ENCODE measurements around the gene SPPL2C. TPM values are rescaled to one million over a fixed set of nuclear protein-coding genes. Genes with fewer than 3 reads are reported as not detected.

Gene SPPL2C
- total and polyA plus RNA-seq, 2 of the 13 experiments (the other 11 are each of a cell fraction or from before 2014, with no cell fraction given): not detected

DNA sequence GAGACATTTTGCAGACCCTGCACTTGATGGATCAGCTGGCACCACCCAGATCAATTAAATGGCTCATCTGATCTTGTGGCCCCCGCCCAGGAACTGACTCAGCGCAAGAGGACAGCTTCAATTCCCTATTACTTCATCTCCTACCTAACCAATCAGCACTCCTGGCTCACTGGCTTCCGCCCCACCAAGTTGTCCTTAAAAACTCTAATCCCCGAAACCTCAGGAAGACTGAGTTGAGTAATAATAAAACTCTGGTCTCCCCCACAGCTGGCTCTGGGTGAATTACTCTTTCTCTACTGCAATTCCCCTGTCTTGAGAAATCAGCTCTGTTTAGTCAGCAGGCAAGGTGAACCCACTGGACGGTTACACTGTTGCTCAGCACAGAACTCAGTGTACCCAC is 23.6 kb downstream of the SPPL2C start (continued):
- no peak for TF ChIP-seq KLF6 (CRISPR knock-in tag; IDR thresholded peaks at IDR 0.05)
- no peak for TF ChIP-seq ZFP37 (CRISPR knock-in tag; IDR thresholded peaks at IDR 0.05; ENCODE audit: borderline replicate concordance)
- TF ChIP-seq, protein P1, sequence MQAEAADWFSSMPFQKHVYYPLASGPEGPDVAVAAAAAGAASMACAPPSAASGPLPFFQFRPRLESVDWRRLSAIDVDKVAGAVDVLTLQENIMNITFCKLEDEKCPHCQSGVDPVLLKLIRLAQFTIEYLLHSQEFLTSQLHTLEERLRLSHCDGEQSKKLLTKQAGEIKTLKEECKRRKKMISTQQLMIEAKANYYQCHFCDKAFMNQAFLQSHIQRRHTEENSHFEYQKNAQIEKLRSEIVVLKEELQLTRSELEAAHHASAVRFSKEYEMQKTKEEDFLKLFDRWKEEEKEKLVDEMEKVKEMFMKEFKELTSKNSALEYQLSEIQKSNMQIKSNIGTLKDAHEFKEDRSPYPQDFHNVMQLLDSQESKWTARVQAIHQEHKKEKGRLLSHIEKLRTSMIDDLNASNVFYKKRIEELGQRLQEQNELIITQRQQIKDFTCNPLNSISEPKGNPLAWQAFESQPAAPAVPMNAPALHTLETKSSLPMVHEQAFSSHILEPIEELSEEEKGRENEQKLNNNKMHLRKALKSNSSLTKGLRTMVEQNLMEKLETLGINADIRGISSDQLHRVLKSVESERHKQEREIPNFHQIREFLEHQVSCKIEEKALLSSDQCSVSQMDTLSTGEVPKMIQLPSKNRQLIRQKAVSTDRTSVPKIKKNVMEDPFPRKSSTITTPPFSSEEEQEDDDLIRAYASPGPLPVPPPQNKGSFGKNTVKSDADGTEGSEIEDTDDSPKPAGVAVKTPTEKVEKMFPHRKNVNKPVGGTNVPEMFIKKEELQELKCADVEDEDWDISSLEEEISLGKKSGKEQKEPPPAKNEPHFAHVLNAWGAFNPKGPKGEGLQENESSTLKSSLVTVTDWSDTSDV (CRISPR knock-in tag; IDR thresholded peaks at IDR 0.05): no peak
- no peak for TF ChIP-seq SATB2 (CRISPR knock-in tag; IDR thresholded peaks at IDR 0.05)

DNA sequence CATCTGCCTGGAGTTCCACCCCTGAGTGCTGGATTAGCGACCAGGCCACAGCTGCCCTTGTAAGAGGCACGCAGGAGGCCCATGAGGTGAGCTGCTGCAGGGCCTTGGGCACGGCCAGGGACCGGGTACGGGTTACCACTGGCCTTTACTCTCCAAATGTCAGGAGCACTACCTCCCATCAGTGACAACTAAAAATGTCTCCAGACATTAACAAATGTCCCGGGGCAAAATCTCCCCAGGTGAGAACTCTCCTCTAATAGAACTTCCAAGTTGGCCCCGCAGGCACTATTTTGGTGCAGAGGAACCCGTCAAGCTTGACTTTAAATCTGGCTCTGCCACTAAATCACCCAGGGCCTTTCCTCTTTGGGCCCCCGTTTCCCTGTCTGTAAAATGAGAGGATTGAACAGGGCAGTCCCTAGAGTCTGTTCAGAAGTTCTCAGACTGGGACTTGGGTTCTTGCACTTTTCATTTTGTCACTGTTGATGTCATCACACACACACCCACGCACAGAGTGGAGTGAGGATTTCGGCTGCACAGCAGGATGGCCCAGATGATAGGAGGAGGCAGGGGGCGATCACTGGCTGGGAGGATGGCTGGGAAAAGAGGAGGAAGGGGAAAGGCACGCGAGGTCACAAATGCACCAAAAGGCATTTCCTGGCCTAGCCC is 25.1 kb downstream of the SPPL2C start:
- WGBS (ENCODE audit: low lambda C conversion rate): 35% methylated on average over 14 of the region's 14 CpGs
- Histone ChIP-seq H4K20me1 (ENCODE audit: insufficient read depth, low read length) (no peaks in the 10 kb centered on the region), H2AFZ (ENCODE audit: low read length) (no peak overlapping the region), H3K79me2 (ENCODE audit: insufficient read depth, low read length) (no peaks in the 10 kb centered on the region), H3K9me3 (ENCODE audit: low read length) (no peaks in the 10 kb centered on the region), H3K4me2 (ENCODE audit: low read depth, low read length) (no peak overlapping the region), H3K27me3 (ENCODE audit: control insufficient read depth in 1 of 2, insufficient read depth in 2 of 2, low read length in 2 of 2) (peaks cover 7 to 62% of the 10 kb centered on the region in 2 experiments; a peak in 4 of 5 replicates), H3K4me1 (ENCODE audit: insufficient read depth, low read length) (no peaks in the 10 kb centered on the region), H3K9ac (ENCODE audit: insufficient read depth, low read depth, low read length) (no peak overlapping the region), H3K36me3 (replicated peaks in 1 of 2; ENCODE audit: control insufficient read depth in 1 of 2, insufficient read depth in 2 of 2, low read length in 2 of 2) (no peaks in the 10 kb centered on the region), H3K27ac (ENCODE audit: extremely low read length, insufficient read depth, low read length) (no peak overlapping the region), H3K4me3 (replicated peaks in 1 of 3; ENCODE audit: insufficient read depth in 1 of 3, low read depth in 2 of 3, low read length in 3 of 3) (no peak overlapping the region)
- DNase-seq (ENCODE audit: low spot score) (no peak), FAIRE-seq (no peak), ATAC-seq (no peak)
- in situ Hi-C loops (cut with HindIII; ENCODE audit: extremely low pct_ligation_motif_present, low pct_unique_long_range_greater_than_20kb): loop anchor here (10.0 kb wide), 1 partner anchor 65 kb away; no protein-coding TSS in a partner anchor
- BruUV-seq (replicated peaks): no TSS peak
- POLR2A ChIA-PET: no interaction called here
- CTCF ChIA-PET (ENCODE audit: low intra/inter-chr PET ratio, low total read pairs): no interaction called here
- intact Hi-C loops (cut with micrococcal nuclease; ENCODE audit: unreplicated experiment): no loop called here
- TF ChIP-seq, protein P2, sequence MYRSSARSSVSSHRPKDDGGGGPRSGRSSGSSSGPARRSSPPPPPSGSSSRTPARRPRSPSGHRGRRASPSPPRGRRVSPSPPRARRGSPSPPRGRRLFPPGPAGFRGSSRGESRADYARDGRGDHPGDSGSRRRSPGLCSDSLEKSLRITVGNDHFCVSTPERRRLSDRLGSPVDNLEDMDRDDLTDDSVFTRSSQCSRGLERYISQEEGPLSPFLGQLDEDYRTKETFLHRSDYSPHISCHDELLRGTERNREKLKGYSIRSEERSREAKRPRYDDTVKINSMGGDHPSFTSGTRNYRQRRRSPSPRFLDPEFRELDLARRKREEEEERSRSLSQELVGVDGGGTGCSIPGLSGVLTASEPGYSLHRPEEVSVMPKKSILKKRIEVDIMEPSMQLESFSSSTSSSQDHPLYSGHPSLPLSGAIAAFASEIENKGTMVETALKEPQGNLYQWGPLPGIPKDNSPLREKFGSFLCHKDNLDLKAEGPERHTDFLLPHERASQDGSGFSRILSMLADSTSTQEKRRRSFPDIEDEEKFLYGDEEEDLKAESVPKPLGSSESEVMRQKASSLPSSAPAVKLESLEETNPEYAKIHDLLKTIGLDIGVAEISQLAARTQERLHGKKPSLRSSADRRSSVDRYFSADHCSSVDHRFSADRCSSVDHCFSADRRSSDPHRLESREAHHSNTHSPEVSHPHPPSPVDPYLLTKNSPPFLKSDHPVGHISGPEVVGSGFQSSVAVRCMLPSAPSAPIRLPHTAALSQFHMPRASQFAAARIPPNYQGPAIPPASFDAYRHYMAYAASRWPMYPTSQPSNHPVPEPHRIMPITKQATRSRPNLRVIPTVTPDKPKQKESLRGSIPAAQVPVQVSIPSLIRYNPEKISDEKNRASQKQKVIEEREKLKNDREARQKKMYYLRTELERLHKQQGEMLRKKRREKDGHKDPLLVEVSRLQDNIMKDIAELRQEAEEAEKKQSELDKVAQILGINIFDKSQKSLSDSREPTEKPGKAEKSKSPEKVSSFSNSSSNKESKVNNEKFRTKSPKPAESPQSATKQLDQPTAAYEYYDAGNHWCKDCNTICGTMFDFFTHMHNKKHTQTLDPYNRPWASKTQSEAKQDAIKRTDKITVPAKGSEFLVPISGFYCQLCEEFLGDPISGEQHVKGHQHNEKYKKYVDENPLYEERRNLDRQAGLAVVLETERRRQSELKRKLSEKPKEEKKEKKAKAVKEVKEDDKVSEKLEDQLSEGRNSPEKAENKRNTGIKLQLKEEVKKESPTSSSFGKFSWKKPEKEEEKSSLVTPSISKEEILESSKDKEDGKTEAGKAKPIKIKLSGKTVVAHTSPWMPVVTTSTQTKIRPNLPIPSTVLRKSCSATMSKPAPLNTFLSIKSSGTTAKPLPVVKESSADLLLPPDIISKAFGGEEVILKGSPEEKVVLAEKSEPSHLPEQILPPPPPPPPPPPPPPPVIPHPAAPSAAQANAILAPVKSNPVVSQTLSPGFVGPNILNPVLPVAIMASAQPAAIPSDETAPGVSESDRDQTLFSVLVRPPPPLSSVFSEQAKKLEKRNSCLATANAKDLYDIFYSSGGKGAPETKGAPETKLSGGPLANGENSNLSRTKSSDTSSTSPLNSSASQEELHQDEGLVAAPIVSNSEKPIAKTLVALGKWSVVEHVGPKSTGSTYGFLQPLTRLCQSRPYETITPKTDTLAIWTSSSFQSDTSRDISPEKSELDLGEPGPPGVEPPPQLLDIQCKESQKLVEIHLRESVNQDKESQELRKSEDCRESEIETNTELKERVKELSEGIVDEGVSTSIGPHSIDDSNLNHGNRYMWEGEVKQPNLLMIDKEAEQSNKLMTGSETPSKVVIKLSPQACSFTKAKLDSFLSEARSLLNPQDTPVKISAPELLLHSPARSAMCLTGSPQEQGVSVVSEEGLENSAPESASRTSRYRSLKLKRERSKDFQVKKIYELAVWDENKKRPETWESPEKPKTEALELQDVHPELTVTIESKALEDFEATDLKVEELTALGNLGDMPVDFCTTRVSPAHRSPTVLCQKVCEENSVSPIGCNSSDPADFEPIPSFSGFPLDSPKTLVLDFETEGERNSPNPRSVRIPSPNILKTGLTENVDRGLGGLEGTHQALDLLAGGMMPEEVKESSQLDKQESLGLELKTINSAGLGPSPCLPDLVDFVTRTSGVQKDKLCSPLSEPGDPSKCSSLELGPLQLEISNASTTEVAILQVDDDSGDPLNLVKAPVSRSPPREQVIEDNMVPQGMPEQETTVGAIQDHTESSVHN (CRISPR knock-in tag; IDR thresholded peaks at IDR 0.05): no peak
- TF ChIP-seq, protein P3, sequence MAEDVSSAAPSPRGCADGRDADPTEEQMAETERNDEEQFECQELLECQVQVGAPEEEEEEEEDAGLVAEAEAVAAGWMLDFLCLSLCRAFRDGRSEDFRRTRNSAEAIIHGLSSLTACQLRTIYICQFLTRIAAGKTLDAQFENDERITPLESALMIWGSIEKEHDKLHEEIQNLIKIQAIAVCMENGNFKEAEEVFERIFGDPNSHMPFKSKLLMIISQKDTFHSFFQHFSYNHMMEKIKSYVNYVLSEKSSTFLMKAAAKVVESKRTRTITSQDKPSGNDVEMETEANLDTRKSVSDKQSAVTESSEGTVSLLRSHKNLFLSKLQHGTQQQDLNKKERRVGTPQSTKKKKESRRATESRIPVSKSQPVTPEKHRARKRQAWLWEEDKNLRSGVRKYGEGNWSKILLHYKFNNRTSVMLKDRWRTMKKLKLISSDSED (CRISPR knock-in tag; IDR thresholded peaks at IDR 0.05): no peak
- TF ChIP-seq ZFP62 (CRISPR knock-in tag; IDR thresholded peaks at IDR 0.05) (no peak), ATF7 (IDR thresholded peaks at IDR 0.05) (no peak), ATF7 (CRISPR knock-in tag; IDR thresholded peaks at IDR 0.05) (no peak), KDM4B (CRISPR knock-in tag; IDR thresholded peaks at IDR 0.05) (no peak), HNRNPH1 (optimal IDR thresholded peaks at IDR 0.05; ENCODE audit: low read depth, low read length) (no peak), ZFP37 (CRISPR knock-in tag; IDR thresholded peaks at IDR 0.05; ENCODE audit: borderline replicate concordance) (no peak)

Data from HepG2 (cell line).